Pancreas (tissue), 10 donors: Measurements from ENCODE around the gene CASZ1. TPM values are rescaled to one million over a fixed set of nuclear protein-coding genes. Genes with fewer than 3 reads are reported as not detected.

Experiments
- ATAC-seq, 4 donors: fragments of 200-7000 bp; cut with Tn5 transposase; one replicate each; pipeline versions ENCODE4 v1.8.0 to v1.9.1; 2020; ENCODE audit warnings: mild to moderate bottlenecking in 4 of 4, moderate library complexity in 4 of 4
- DNase-seq, 6 donors: peaks; one replicate each; pipeline ENCODE4 v3.0.0-alpha.2; 2020
- FAIRE-seq: peaks from 2 replicates; lab custom pipeline; 2012; peaks lifted over from hg19 to GRCh38; lab: Jason Lieb, UNC
- H3K27ac ChIP-seq, 4 donors: fragments of 200-600 bp; sonication (generic); 1 replicate in 3 of 4; 2 replicates in 1 of 4; pipeline versions ENCODE4 v1.5.0 to v1.8.0; 2020
- H3K27me3 ChIP-seq, 4 donors: fragments of 200-600 bp; one replicate each; pipeline ENCODE4 v1.8.0; 2021
- H3K36me3 ChIP-seq, 3 donors: fragments of 200-600 bp; sonication (generic) in 1 of 3; one replicate each; pipeline versions ENCODE4 v1.5.0 to v1.8.0; 2020 to 2021
- H3K4me1 ChIP-seq, 3 donors: fragments of 200-600 bp; one replicate each; pipeline ENCODE4 v1.8.0; 2021
- H3K4me3 ChIP-seq, 4 donors: fragments of 200-600 bp; sonication (generic) in 2 of 4; one replicate each; pipeline versions ENCODE4 v1.5.0 to v1.8.0; 2020 to 2021
- H3K9me3 ChIP-seq, 4 donors: fragments of 200-600 bp; one replicate each; pipeline ENCODE4 v1.8.0; 2021
- CTCF ChIP-seq, 4 donors: fragments of 200-600 bp; sonication (generic) in 3 of 4; IDR thresholded peaks; one replicate each; pipeline versions ENCODE4 v1.5.0 to v1.8.0; 2021; ENCODE audit warnings: antibody characterized with exemption in 4 of 4
- WGBS, 2 donors: extraction: QIAGEN DNeasy Blood & Tissue Kit; methylation state at CpG; one replicate each; pipeline ENCODE4 v1.1.7; 2013; 5-methylcytosine and 5-hydroxymethylcytosine counted together
- intact Hi-C, 3 donors: fragments of 100-400 bp; cut with DNase I; formaldehyde crosslinking; loops; one replicate each; pipeline versions ENCODE4 v1.11.1 to v1.14.2; 2022
- polyA plus RNA-seq, 2 donors: library from polyadenylated mRNA; stranded (reverse); fragments of 200-250 nt; gene quantifications; one replicate each; pipeline ENCODE4 v1.2.3, GENCODE V29; 2013
- total RNA-seq, 6 donors: library from RNA; stranded (reverse); fragmentation: NEBNext Ultra II Directional in 4 of 6; extraction: Animal tissue kit (Norgen Biotek cat#: 25700) in 4 of 6; gene quantifications; one replicate each; pipeline versions ENCODE4 v1.2.1 to v1.2.4, GENCODE V29; 2021 to 2023
- donor health status: healthy with polysubstance abuse.
- donor health status: DM: no; HTN: no; CAD: no; lungs with moderate emphysema.
- donor health status: DM: no; HTN: no; CAD: no.
- donor health status: control.
- donor health status: control.
- donor health status: Bipolar disorder and iron deficiency.
- donor health status: DM: yes; HTN: yes; CAD: no.
- donor health status: DM: no; HTN: no; CAD: no.
- donor health status: DM: no; HTN: no; CAD: no.
- donor health status: DM: yes; HTN: yes; CAD: no.

CASZ1 gene
- total and polyA plus RNA-seq, 8 donors = 6.7 to 18.9 (median 13.8) TPM

GRCh38 chr1:10738061-10739058 is 58.1 kb downstream of the CASZ1 start:
- peak; percentile 82 to 85 (median 84) for ATAC-seq
- no peak for TF ChIP-seq CTCF (IDR thresholded peaks at IDR 0.05)
- no peaks in the 10 kb centered on the region for H3K36me3 ChIP-seq
- DNase-seq = peak; percentile 82 to 93 (median 88)
- no peaks in the 10 kb centered on the region for H3K27me3 ChIP-seq
- no peak for FAIRE-seq
- peak overlapping the region; percentile 44 to 86 (median 66) for H3K27ac ChIP-seq
- no peaks in the 10 kb centered on the region for H3K9me3 ChIP-seq
- intact Hi-C loops = no loop called here
- peaks cover 19 to 27% (median 23%) of the 10 kb centered on the region in 3 donors for H3K4me1 ChIP-seq
- 20 to 41% methylated on average over 20 to 21 of the region's 21 CpGs for WGBS, 2 donors
- H3K4me3 ChIP-seq = no peak overlapping the region

GRCh38 chr1:10737651-10738050 is 58.8 kb downstream of the CASZ1 start:
- peak in 1 of 6 donors; percentile 70 for DNase-seq
- Histone ChIP-seq H3K4me3 (no peak overlapping the region), H3K36me3 (no peaks in the 10 kb centered on the region), H3K27me3 (no peaks in the 10 kb centered on the region), H3K9me3 (no peaks in the 10 kb centered on the region), H3K4me1 (peaks cover 19 to 27% (median 23%) of the 10 kb centered on the region in 3 donors), H3K27ac (peak overlapping the region; percentile 44 to 86 (median 66))
- TF ChIP-seq CTCF (IDR thresholded peaks at IDR 0.05) = no peak
- FAIRE-seq = no peak
- intact Hi-C loops = no loop called here
- 47 to 76% methylated on average over 12 of the region's 12 CpGs for WGBS, 2 donors
- peak; percentile 2 to 19 (median 5) for ATAC-seq

- no peak for TF ChIP-seq CTCF (IDR thresholded peaks at IDR 0.05)
- Histone ChIP-seq H3K27me3 (no peaks in the 10 kb centered on the region), H3K27ac (peak overlapping the region; percentile 44 to 86 (median 66)), H3K4me1 (peaks cover 19 to 27% (median 23%) of the 10 kb centered on the region in 3 donors), H3K9me3 (no peaks in the 10 kb centered on the region), H3K4me3 (no peak overlapping the region), H3K36me3 (no peaks in the 10 kb centered on the region)
- intact Hi-C loops = no loop called here
- WGBS, 2 donors = 13 to 30% methylated on average over 27 of the region's 27 CpGs
- FAIRE-seq (no peak), DNase-seq (peak; percentile 80 to 91 (median 84)), ATAC-seq (peak; percentile 57 to 77 (median 74))
Observed at GRCh38 chr1:10736634-10737586, 59.5 kb downstream of the CASZ1 start.

- DNase-seq = peak in 1 of 6 donors; percentile 57
- FAIRE-seq = no peak
- H3K4me3 ChIP-seq = no peak overlapping the region
- H3K4me1 ChIP-seq = peaks cover 19 to 27% (median 23%) of the 10 kb centered on the region in 3 donors
- WGBS, 2 donors = 69 to 75% methylated on average over 11 of the region's 11 CpGs
- no peaks in the 10 kb centered on the region for H3K36me3 ChIP-seq
- TF ChIP-seq CTCF (IDR thresholded peaks at IDR 0.05) = no peak
- no peaks in the 10 kb centered on the region for H3K27me3 ChIP-seq
- ATAC-seq = no peak
- intact Hi-C loops = no loop called here
- peak overlapping the region in 1 of 4 donors; percentile 18 for H3K27ac ChIP-seq
- H3K9me3 ChIP-seq = no peaks in the 10 kb centered on the region
Observed at GRCh38 chr1:10735563-10736305, 60.7 kb downstream of the CASZ1 start.
